ENCODE measurements around the gene ABHD14A.

The ABHD14A gene

DNA sequence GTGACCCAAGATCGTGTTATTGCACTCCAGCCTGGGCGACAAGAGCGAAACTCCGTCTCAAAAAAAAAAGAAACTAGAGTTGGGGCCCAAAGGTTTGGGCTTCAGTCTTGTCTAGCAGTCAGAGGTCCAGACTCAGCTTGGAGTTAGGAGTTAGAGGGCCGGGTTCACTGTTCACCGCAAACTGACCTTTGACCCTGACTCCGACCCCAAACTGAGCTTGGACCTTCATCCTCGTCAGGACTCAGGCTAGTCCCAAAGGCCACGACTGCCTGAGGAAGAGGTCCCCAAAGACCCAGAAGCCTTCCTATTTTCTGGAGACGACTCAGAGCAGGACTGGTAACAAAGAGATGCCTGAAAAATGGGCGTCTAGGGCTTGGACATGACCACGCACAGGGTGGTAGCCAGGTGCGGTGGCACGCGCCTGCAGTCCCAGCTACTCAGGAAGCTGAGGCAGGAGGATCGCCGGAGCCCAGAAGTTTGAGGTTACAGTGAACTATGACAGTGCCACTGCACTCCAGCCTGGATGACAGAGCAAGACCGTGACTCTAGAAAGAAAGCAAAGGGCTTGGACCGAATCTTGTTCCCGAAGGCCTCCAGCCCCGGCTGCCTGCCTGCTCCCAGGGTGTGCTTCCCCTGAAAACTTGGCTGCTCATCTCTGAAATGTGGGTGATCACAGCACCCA, 43.6 kb downstream of the ABHD14A start:
- TF ChIP-seq, protein P1, sequence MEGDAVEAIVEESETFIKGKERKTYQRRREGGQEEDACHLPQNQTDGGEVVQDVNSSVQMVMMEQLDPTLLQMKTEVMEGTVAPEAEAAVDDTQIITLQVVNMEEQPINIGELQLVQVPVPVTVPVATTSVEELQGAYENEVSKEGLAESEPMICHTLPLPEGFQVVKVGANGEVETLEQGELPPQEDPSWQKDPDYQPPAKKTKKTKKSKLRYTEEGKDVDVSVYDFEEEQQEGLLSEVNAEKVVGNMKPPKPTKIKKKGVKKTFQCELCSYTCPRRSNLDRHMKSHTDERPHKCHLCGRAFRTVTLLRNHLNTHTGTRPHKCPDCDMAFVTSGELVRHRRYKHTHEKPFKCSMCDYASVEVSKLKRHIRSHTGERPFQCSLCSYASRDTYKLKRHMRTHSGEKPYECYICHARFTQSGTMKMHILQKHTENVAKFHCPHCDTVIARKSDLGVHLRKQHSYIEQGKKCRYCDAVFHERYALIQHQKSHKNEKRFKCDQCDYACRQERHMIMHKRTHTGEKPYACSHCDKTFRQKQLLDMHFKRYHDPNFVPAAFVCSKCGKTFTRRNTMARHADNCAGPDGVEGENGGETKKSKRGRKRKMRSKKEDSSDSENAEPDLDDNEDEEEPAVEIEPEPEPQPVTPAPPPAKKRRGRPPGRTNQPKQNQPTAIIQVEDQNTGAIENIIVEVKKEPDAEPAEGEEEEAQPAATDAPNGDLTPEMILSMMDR (IDR thresholded peaks at IDR 0.05; ENCODE audit: borderline replicate concordance, insufficient read depth, low read depth, low read length) = no peak
- H3K4me3 ChIP-seq (ENCODE audit: low read depth, low read length) = no peak overlapping the region

DNA sequence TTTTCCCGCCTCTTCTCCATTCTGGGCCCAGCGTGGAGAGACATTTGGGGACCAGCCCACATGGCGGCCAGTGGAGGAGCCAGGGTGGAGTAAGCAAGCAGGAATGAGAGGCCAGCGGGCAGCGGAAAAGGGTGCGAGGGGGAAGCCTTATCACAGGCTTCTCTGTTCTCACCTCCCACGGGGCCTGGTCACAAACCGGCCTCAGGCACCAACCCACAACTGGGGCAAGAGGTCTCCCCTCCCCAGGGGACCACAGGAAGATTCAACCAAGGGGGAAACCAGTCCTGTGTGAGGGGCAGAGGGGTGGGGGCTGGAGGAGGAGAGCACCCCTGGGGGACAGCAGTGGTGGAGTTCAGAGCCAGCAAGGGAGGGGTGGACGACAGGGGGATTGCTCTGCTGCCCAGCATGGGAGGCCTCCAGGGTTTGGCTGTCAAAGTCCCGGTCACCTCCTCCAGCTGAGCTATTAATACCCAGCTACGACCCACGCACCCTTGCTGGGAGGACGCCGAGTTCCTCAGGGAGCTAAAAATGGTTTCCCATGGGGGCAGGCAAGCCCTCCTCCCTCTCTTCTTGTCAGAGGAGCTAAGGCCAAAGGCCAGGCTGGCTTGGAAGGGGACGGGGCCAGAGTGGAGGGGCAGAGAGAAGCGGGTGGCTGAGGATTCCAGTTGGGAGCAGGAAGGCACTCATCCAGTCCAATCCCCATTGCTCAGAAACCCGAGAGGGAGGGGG, 44.7 kb downstream of the ABHD14A start:
- no peak overlapping the region for H3K4me3 ChIP-seq (ENCODE audit: low read depth, low read length)
- TF ChIP-seq, protein P1 (IDR thresholded peaks at IDR 0.05; ENCODE audit: borderline replicate concordance, insufficient read depth, low read depth, low read length) = no peak

DNA sequence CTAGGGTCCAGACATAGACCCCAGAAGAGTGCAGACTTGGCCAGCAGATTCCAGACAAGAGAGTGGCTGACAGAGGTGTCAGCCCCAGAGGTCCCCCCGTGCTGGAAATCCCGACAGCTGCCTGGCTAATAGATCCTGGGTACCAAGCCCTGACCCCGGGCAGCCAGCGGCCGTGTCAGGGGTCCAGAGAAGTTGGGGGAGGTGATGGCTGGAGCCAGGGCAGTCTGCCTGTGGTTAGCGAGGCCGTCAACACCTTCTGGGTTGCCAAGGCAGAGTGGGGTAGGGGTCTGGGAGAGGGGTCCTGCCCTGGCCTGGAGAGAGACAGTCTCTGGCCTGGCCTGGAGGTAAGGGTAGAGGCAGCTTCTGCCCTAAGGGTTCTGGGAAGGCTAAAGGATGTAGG, 45.9 kb downstream of the ABHD14A start:
- no peak overlapping the region for H3K4me3 ChIP-seq (ENCODE audit: low read depth, low read length)
- TF ChIP-seq, protein P1 (IDR thresholded peaks at IDR 0.05; ENCODE audit: borderline replicate concordance, insufficient read depth, low read depth, low read length) = no peak

DNA sequence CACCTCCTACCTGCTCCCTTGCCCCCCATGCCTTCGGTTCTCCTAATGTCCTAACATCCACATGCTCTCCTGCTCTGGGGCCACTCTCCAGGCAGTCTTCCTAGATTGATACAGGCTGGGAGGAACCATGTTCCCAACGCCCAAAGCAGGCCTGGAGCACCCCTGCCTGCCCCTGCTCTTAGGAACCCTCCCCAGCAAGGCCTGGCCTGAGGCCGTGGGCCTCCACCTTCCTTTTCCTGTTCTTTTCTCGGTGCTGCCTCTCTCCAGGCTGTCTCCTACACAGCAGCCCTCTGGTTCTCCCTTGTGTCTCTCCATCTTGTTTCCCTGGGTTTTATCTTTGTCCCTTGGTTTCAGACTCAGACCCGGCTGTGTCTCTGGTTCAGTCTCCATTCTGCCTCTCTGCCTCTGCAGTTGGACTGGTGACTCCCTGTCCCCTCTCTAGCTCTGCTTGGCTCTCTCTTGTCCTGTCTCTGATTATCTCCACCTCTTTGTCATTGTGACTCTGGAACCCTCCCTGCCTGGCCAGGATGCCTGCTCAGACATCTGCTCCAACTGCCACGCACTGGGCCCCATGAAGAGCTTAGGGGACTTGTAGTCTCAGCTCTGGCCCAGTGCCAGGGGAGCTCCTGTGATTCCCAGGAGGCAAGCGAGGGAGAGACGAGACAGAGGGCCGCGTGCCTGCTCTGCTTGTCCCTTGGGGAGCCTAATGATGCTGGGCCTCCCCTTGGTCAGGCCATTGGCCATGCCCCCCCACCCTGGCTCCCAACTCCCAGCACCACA, 46.8 kb downstream of the ABHD14A start:
- TF ChIP-seq, protein P1 (IDR thresholded peaks at IDR 0.05; ENCODE audit: borderline replicate concordance, insufficient read depth, low read depth, low read length) = no peak
- no peak overlapping the region for H3K4me3 ChIP-seq (ENCODE audit: low read depth, low read length)

DNA sequence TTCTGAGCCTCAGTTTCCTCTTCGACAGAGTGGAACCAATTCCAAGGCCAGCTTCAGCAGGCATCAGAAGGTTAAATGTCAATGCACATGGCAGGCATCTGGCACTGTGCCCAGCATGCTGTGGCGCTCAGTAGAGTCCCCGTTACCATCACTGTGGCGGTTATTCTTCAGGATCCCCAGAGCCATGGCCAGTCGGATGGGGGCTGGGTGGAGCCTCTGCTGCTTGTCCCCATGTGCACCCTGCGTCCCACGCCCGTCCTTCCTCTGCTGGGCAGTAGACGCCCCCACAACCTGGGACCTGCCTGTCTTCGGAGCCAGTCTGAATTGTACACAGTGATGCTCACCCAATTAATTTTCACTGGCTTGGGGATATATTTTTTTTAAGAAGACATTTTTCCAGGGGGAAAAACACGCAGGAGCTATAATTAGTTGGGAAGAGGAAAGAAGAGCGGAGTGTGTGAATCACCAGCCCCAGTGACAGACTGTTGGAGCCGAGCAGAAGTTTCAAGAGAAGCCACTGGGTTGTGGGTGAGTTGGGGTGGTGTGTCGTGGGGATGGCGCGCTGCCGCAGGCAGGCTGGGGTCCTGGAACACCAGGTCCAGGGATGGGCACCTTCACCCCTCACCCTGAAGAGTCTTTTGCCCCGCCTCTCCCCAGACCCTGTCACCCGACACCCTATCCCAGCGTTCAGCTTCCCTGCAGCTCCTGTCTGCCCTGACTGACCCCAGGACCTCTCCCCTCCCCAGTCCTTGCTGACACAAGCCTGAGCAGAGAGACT, 47.6 kb downstream of the ABHD14A start:
- TF ChIP-seq, protein P1 (IDR thresholded peaks at IDR 0.05; ENCODE audit: borderline replicate concordance, insufficient read depth, low read depth, low read length) = no peak
- H3K4me3 ChIP-seq (ENCODE audit: low read depth, low read length) = no peak overlapping the region

DNA sequence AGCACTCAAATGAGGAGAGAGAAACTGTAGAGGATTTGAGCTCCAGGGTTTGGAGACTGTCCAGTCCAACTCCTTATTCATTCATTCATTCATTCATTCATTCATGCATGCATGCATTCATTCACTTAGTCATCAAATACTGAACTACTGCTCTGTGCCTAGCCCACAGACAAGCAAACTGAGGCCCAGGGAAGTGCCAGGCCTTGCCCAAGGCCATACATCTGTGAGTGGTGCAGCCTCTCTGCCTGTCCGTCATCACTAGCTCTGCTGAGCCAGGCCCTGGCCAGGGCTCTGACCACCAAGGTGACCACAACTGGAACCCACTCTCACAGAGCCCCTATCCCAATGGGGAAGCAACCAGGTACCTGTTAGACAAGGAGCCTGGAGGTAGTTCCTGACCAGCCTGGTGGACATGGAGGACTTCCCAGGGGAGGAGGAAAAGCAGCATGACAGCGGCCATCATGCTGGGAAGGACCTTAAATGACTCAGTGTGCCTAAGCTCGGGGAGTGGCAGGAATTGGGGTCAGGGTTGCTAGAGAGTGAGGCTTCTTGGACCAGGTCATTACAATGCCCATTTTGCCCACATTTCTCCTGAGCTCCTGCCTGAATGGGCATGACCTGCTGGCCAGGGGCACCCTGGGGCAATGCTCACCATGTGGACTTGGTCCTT, 48.4 kb downstream of the ABHD14A start:
- H3K4me3 ChIP-seq (ENCODE audit: low read depth, low read length) = no peak overlapping the region
- TF ChIP-seq, protein P1 (IDR thresholded peaks at IDR 0.05; ENCODE audit: borderline replicate concordance, insufficient read depth, low read depth, low read length) = no peak

Data from GM12875 (cell line).